A673 (cell line): Measurements from ENCODE around the gene PAX7. TPM values are rescaled to one million over a fixed set of nuclear protein-coding genes. Genes with fewer than 3 reads are reported as not detected.

Source experiments
- BruUV-seq: library from RNA; stranded (reverse); fragments of 400-500 nt; replicated peaks from 2 replicates; lab custom pipeline; 2021; lab: Mats Ljungman, UMichigan
- CTCF ChIA-PET: fragments of 300-600 bp; sonication (Branson Sonifier 250); formaldehyde crosslinking; loops from one replicate; lab custom pipeline; 2022; ENCODE audit warnings: antibody characterized with exemption; lab: Charles Lee
- POLR2A ChIA-PET: fragments of 300-600 bp; sonication (Branson Sonifier 250); formaldehyde crosslinking; loops from one replicate; lab custom pipeline; 2022; ENCODE audit warnings: antibody characterized with exemption; ENCODE audit not compliant: low non-redundant PET; lab: Charles Lee
- DNase-seq: peaks from one replicate; pipeline ENCODE4 v3.0.0-alpha.2; 2015; ENCODE audit warnings: low spot score
- H3K27ac ChIP-seq: fragments of 200-600 bp; sonication (generic); 2 replicates; pipeline ENCODE4 v1.5.1; 2016; ENCODE audit warnings: mixed run types, low read depth, mild to moderate bottlenecking, mixed read lengths, antibody characterized with exemption, low read length; ENCODE audit not compliant: poor library complexity, severe bottlenecking
- H3K27me3 ChIP-seq: fragments of 200-600 bp; sonication (generic); replicated peaks from 2 replicates; pipeline ENCODE4 v1.6.1; 2017; ENCODE audit warnings: mixed run types, low read depth, mild to moderate bottlenecking, mixed read lengths, antibody characterized with exemption, low read length; ENCODE audit not compliant: insufficient read depth, poor library complexity
- H3K36me3 ChIP-seq: fragments of 200-600 bp; sonication (generic); 2 replicates; pipeline ENCODE4 v1.6.1; 2016; ENCODE audit warnings: mixed run types, mild to moderate bottlenecking, mixed read lengths, antibody characterized with exemption, low read length; ENCODE audit not compliant: insufficient read depth, poor library complexity, severe bottlenecking
- H3K4me1 ChIP-seq: fragments of 200-600 bp; sonication (generic); 2 replicates; pipeline ENCODE4 v1.6.1; 2017; ENCODE audit warnings: mixed run types, mild to moderate bottlenecking, mixed read lengths, antibody characterized with exemption, low read length; ENCODE audit not compliant: insufficient read depth, poor library complexity, severe bottlenecking
- H3K4me3 ChIP-seq: fragments of 200-600 bp; sonication (generic); 2 replicates; pipeline ENCODE4 v1.5.1; 2016; ENCODE audit warnings: low read depth, mixed run types, mild to moderate bottlenecking, mixed read lengths, low read length; ENCODE audit not compliant: poor library complexity, severe bottlenecking
- H3K9me3 ChIP-seq: fragments of 200-600 bp; sonication (generic); 2 replicates; pipeline ENCODE4 v1.6.1; 2016; ENCODE audit warnings: mixed run types, low read depth, mild to moderate bottlenecking, mixed read lengths, antibody characterized with exemption, low read length; ENCODE audit not compliant: poor library complexity, severe bottlenecking
- EZH2 ChIP-seq: fragments of 200-600 bp; sonication (generic); IDR thresholded peaks from 2 replicates; pipeline ENCODE4 v1.6.1; 2017; ENCODE audit warnings: borderline replicate concordance, low read depth, mild to moderate bottlenecking, mixed read lengths, antibody characterized with exemption, low read length; ENCODE audit not compliant: poor library complexity, severe bottlenecking
- intact Hi-C: fragments of 100-400 bp; cut with micrococcal nuclease; formaldehyde crosslinking; loops from one replicate; pipeline ENCODE4 v1.10.0; 2022; ENCODE audit not compliant: unreplicated experiment
- total RNA-seq: library from RNA; stranded (reverse); gene quantifications from 2 replicates; pipeline ENCODE4 v1.2.3, GENCODE V29; 2021
- TF ChIP-seq, protein P1 (sequence below): fragments of 300-800, 200-600 bp; sonication (generic); conservative IDR thresholded peaks from 2 replicates; pipeline ENCODE4 v1.5.1; 2017; ENCODE audit warnings: low read depth, mild to moderate bottlenecking, antibody characterized with exemption, low read length, moderate library complexity, mixed read lengths

The PAX7 gene
- total RNA-seq, 1 experiment from 2014 or later, result 36.5 TPM

GRCh38 chr1:18592368-18592767 lies 38.3 kb upstream of the PAX7 start:
- Histone ChIP-seq H3K4me3 (no peak overlapping the region), H3K27me3 (no peaks in the 10 kb centered on the region), H3K9me3 (no peaks in the 10 kb centered on the region), H3K4me1 (no peaks in the 10 kb centered on the region), H3K36me3 (no peaks in the 10 kb centered on the region), H3K27ac (no peak overlapping the region)
- intact Hi-C loops, result no loop called here
- CTCF ChIA-PET, result interaction anchor here (0.7 kb wide), 1 partner anchor 283 kb away, joined by 3 read pairs; no protein-coding TSS in a partner anchor
- no peak for DNase-seq
- POLR2A ChIA-PET, result no interaction called here
- BruUV-seq, result no TSS peak
- TF ChIP-seq EZH2, result no peak
- TF ChIP-seq, protein P1, sequence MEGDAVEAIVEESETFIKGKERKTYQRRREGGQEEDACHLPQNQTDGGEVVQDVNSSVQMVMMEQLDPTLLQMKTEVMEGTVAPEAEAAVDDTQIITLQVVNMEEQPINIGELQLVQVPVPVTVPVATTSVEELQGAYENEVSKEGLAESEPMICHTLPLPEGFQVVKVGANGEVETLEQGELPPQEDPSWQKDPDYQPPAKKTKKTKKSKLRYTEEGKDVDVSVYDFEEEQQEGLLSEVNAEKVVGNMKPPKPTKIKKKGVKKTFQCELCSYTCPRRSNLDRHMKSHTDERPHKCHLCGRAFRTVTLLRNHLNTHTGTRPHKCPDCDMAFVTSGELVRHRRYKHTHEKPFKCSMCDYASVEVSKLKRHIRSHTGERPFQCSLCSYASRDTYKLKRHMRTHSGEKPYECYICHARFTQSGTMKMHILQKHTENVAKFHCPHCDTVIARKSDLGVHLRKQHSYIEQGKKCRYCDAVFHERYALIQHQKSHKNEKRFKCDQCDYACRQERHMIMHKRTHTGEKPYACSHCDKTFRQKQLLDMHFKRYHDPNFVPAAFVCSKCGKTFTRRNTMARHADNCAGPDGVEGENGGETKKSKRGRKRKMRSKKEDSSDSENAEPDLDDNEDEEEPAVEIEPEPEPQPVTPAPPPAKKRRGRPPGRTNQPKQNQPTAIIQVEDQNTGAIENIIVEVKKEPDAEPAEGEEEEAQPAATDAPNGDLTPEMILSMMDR, result no peak

GRCh38 chr1:18597160-18598042 lies 33.2 kb upstream of the PAX7 start:
- H3K4me3 ChIP-seq, result no peak overlapping the region
- POLR2A ChIA-PET, result no interaction called here
- DNase-seq, result peak; percentile 70
- H3K4me1 ChIP-seq, result peaks cover 10% of the 10 kb centered on the region
- CTCF ChIA-PET, result interaction anchor here (0.5 to 2.0 kb wide), 10 partner anchors 8 to 641 kb away, joined by 3 to 14 read pairs (median 4); no protein-coding TSS in a partner anchor
- H3K9me3 ChIP-seq, result no peaks in the 10 kb centered on the region
- intact Hi-C loops, result loop anchor here (1.0 kb wide), 3 partner anchors 84 to 278 kb away; no protein-coding TSS in a partner anchor
- no TSS peak for BruUV-seq
- no peak overlapping the region for H3K27ac ChIP-seq
- no peaks in the 10 kb centered on the region for H3K27me3 ChIP-seq
- H3K36me3 ChIP-seq, result no peaks in the 10 kb centered on the region
- TF ChIP-seq EZH2, result no peak
- TF ChIP-seq, protein P1, result peak; percentile 97

- no TSS peak for BruUV-seq
- Histone ChIP-seq H3K27ac (no peak overlapping the region), H3K36me3 (no peaks in the 10 kb centered on the region), H3K9me3 (no peaks in the 10 kb centered on the region), H3K27me3 (no peaks in the 10 kb centered on the region), H3K4me3 (no peak overlapping the region), H3K4me1 (peaks cover 19% of the 10 kb centered on the region)
- TF ChIP-seq, protein P1, result no peak
- no peak for TF ChIP-seq EZH2
- POLR2A ChIA-PET, result no interaction called here
- no peak for DNase-seq
- CTCF ChIA-PET, result interaction anchor here (1.3 to 1.5 kb wide), 2 partner anchors 222 to 314 kb away, joined by 3 to 9 read pairs; no protein-coding TSS in a partner anchor
- intact Hi-C loops, result no loop called here
These were observed 31.6 kb upstream of the PAX7 start for GRCh38 chr1:18599086-18599485.
